WTC11 (cell line): ENCODE measurements around the gene AADAT. TPM values are rescaled to one million over a fixed set of nuclear protein-coding genes. Genes with fewer than 3 reads are reported as not detected.
A peak's percentile ranks its signal among the peaks of the same experiment; 100 is the strongest.

Experiments used
- ATAC-seq: fragments of 200-7000 bp; cut with Tn5 transposase; 2 replicates; pipeline ENCODE4 v1.10.0; 2021; ENCODE audit warnings: mild to moderate bottlenecking, moderate library complexity
- CTCF ChIA-PET: fragments of 300-600 bp; sonication (Branson Sonifier 250); formaldehyde crosslinking; loops from one replicate; lab custom pipeline; 2021; ENCODE audit warnings: antibody characterized with exemption; lab: Charles Lee
- POLR2A ChIA-PET: fragments of 350-600 bp; sonication (Branson Sonifier 250); formaldehyde crosslinking; loops from one replicate; lab custom pipeline; 2021; ENCODE audit warnings: antibody characterized with exemption; lab: Charles Lee
- DNase-seq: peaks from one replicate; pipeline ENCODE4 v3.0.0; 2021; ENCODE audit warnings: low spot score
- H3K27ac Mint-ChIP-seq: 2 replicates; pipeline ENCODE4 v1.8.0; 2021; ENCODE audit warnings: mixed read lengths
- H3K27me3 Mint-ChIP-seq: 2 replicates; pipeline ENCODE4 v1.8.0; 2021; ENCODE audit warnings: low read depth, mild to moderate bottlenecking, moderate library complexity, mixed read lengths
- H3K36me3 Mint-ChIP-seq: 2 replicates; pipeline ENCODE4 v1.8.0; 2021; ENCODE audit warnings: mixed read lengths
- H3K4me1 Mint-ChIP-seq: 2 replicates; pipeline ENCODE4 v1.8.0; 2022; ENCODE audit warnings: mixed read lengths
- H3K4me3 Mint-ChIP-seq: 2 replicates; pipeline ENCODE4 v1.8.0; 2021; ENCODE audit warnings: mild to moderate bottlenecking, moderate library complexity, mixed read lengths
- H3K9me3 Mint-ChIP-seq: 2 replicates; pipeline ENCODE4 v1.8.0; 2021; ENCODE audit warnings: mixed read lengths
- ATF2 ChIP-seq: sonication (generic); formaldehyde crosslinking; IDR thresholded peaks from 2 replicates; pipeline ENCODE4 v1.8.1; 2022; ENCODE audit warnings: low read depth, missing genetic modification reagents, borderline replicate concordance
- CDX4 ChIP-seq: fragments of 250-450 bp; sonication (Bioruptor Pico); IDR thresholded peaks from 2 replicates; pipeline ENCODE4 v1.9.0; 2021; ENCODE audit warnings: moderate library complexity, mild to moderate bottlenecking, inconsistent platforms, borderline replicate concordance
- FOXP1 ChIP-seq: sonication (generic); formaldehyde crosslinking; IDR thresholded peaks from 2 replicates; pipeline ENCODE4 v1.8.0; 2022; ENCODE audit warnings: missing genetic modification reagents, mild to moderate bottlenecking, moderate library complexity, borderline replicate concordance
- GABPB1 ChIP-seq: sonication (generic); formaldehyde crosslinking; IDR thresholded peaks from 2 replicates; pipeline ENCODE4 v1.8.1; 2023; ENCODE audit warnings: mild to moderate bottlenecking, missing genetic modification reagents
- GRHL2 ChIP-seq: fragments of 250-450 bp; sonication (Bioruptor Pico); IDR thresholded peaks from 2 replicates; pipeline ENCODE4 v1.8.0; 2022; ENCODE audit warnings: mild to moderate bottlenecking, moderate library complexity; ENCODE audit not compliant: insufficient replicate concordance, severe bottlenecking
- GTF2I ChIP-seq: fragments of 250-450 bp; sonication (Bioruptor Pico); conservative IDR thresholded peaks from 2 replicates; pipeline ENCODE4 v1.4.0; 2021; ENCODE audit warnings: mild to moderate bottlenecking
- HMGA2 ChIP-seq: fragments of 250-450 bp; sonication (Bioruptor Pico); IDR thresholded peaks from 2 replicates; pipeline ENCODE4 v1.4.0; 2021; ENCODE audit warnings: mild to moderate bottlenecking, moderate library complexity
- HMGXB4 ChIP-seq: sonication (generic); formaldehyde crosslinking; IDR thresholded peaks from 2 replicates; pipeline ENCODE4 v1.8.1; 2023; ENCODE audit warnings: mild to moderate bottlenecking, moderate library complexity, missing genetic modification reagents
- JUN ChIP-seq: sonication (generic); formaldehyde crosslinking; IDR thresholded peaks from 2 replicates; pipeline ENCODE4 v1.8.0; 2023; ENCODE audit warnings: mild to moderate bottlenecking, missing genetic modification reagents
- MXD4 ChIP-seq: fragments of 250-450 bp; sonication (Bioruptor Pico); IDR thresholded peaks from 2 replicates; pipeline ENCODE4 v1.8.0; 2021; ENCODE audit warnings: mild to moderate bottlenecking, moderate library complexity, borderline replicate concordance
- NFATC4 ChIP-seq: fragments of 250-450 bp; sonication (Bioruptor Pico); IDR thresholded peaks from 2 replicates; pipeline ENCODE4 v1.9.0; 2021; ENCODE audit warnings: mild to moderate bottlenecking
- NFE2L1 ChIP-seq: sonication (generic); formaldehyde crosslinking; IDR thresholded peaks from 2 replicates; pipeline ENCODE4 v1.8.1; 2023; ENCODE audit warnings: missing genetic modification reagents
- NR3C1 ChIP-seq: sonication (generic); formaldehyde crosslinking; conservative IDR thresholded peaks from 2 replicates; pipeline ENCODE4 v1.8.1; 2023; ENCODE audit warnings: low read depth, mild to moderate bottlenecking, missing genetic modification reagents
- RELA ChIP-seq: sonication (generic); formaldehyde crosslinking; IDR thresholded peaks from 2 replicates; pipeline ENCODE4 v1.8.1; 2022; ENCODE audit warnings: missing genetic modification reagents, mild to moderate bottlenecking, borderline replicate concordance
- SOX15 ChIP-seq: fragments of 250-450 bp; sonication (Bioruptor Pico); IDR thresholded peaks from 2 replicates; pipeline ENCODE4 v1.9.0; 2021; ENCODE audit warnings: mild to moderate bottlenecking
- SP1 ChIP-seq: sonication (generic); formaldehyde crosslinking; conservative IDR thresholded peaks from 2 replicates; pipeline ENCODE4 v1.8.1; 2022; ENCODE audit warnings: missing genetic modification reagents
- TCF7 ChIP-seq: sonication (generic); formaldehyde crosslinking; IDR thresholded peaks from 2 replicates; pipeline ENCODE4 v1.8.0; 2022; ENCODE audit warnings: mild to moderate bottlenecking, low read depth, missing genetic modification reagents, moderate library complexity
- TEAD1 ChIP-seq: sonication (generic); formaldehyde crosslinking; IDR thresholded peaks from 2 replicates; pipeline ENCODE4 v1.8.0; 2022; ENCODE audit warnings: mild to moderate bottlenecking, missing genetic modification reagents
- TP53 ChIP-seq: sonication (generic); formaldehyde crosslinking; IDR thresholded peaks from 2 replicates; pipeline ENCODE4 v1.8.1; 2023; ENCODE audit warnings: mild to moderate bottlenecking, missing genetic modification reagents
- USF2 ChIP-seq: sonication (generic); formaldehyde crosslinking; IDR thresholded peaks from 2 replicates; pipeline ENCODE4 v1.8.1; 2023; ENCODE audit warnings: mild to moderate bottlenecking, missing genetic modification reagents, moderate library complexity
- ZMAT4 ChIP-seq: fragments of 250-450 bp; sonication (Bioruptor Pico); IDR thresholded peaks from 2 replicates; pipeline ENCODE4 v1.9.0; 2021; ENCODE audit warnings: mild to moderate bottlenecking
- ZNF219 ChIP-seq: sonication (generic); formaldehyde crosslinking; IDR thresholded peaks from 2 replicates; pipeline ENCODE4 v1.8.0; 2023; ENCODE audit warnings: missing genetic modification reagents, mild to moderate bottlenecking, borderline replicate concordance
- ZNF281 ChIP-seq: sonication (generic); formaldehyde crosslinking; IDR thresholded peaks from 2 replicates; pipeline ENCODE4 v1.8.0; 2023; ENCODE audit warnings: mild to moderate bottlenecking, missing genetic modification reagents
- ZNF317 ChIP-seq: sonication (generic); formaldehyde crosslinking; IDR thresholded peaks from 2 replicates; pipeline ENCODE4 v1.8.1; 2023; ENCODE audit warnings: low read depth, mild to moderate bottlenecking, moderate library complexity, missing genetic modification reagents, borderline replicate concordance
- total RNA-seq: library from RNA; stranded (reverse); gene quantifications from 3 replicates; pipeline ENCODE4 v1.2.3, GENCODE V29; 2021

AADAT gene
- total RNA-seq, 1 experiment from 2014 or later, result 12.3 TPM

GRCh38 chr4:170059421-170059820 lies 30.3 kb downstream of the AADAT start (continued):
- no peak for TF ChIP-seq GTF2I

GRCh38 chr4:170058826-170059225 lies 30.9 kb downstream of the AADAT start:
- ChIA-PET POLR2A (no interaction called here), CTCF (no interaction called here)
- no peak overlapping the region for H3K4me3 Mint-ChIP-seq
- DNase-seq, result no peak
- H3K27ac Mint-ChIP-seq, result no peak overlapping the region
- H3K36me3 Mint-ChIP-seq, result peaks cover 10% of the 10 kb centered on the region
- no peaks in the 10 kb centered on the region for H3K9me3 Mint-ChIP-seq
- no peaks in the 10 kb centered on the region for H3K27me3 Mint-ChIP-seq
- TF ChIP-seq SOX15 (CRISPR knock-in tag), result no peak
- no peak for TF ChIP-seq JUN (CRISPR knock-in tag)
- no peak for TF ChIP-seq MXD4 (CRISPR knock-in tag)
- TF ChIP-seq ZNF281 (CRISPR knock-in tag), result no peak
- TF ChIP-seq RELA (CRISPR knock-in tag), result no peak
- TF ChIP-seq USF2 (CRISPR knock-in tag), result no peak
- TF ChIP-seq CDX4 (CRISPR knock-in tag), result no peak
- no peak for TF ChIP-seq ZMAT4 (CRISPR knock-in tag)
- no peak for TF ChIP-seq GABPB1 (CRISPR knock-in tag)
- peaks cover 15% of the 10 kb centered on the region for H3K4me1 Mint-ChIP-seq
- ATAC-seq, result no peak

GRCh38 chr4:170057866-170058265 lies 31.9 kb downstream of the AADAT start:
- ChIA-PET POLR2A (no interaction called here), CTCF (no interaction called here)
- H3K27me3 Mint-ChIP-seq, result no peaks in the 10 kb centered on the region
- no peak overlapping the region for H3K27ac Mint-ChIP-seq
- no peak for TF ChIP-seq FOXP1 (CRISPR knock-in tag)
- TF ChIP-seq HMGXB4 (CRISPR knock-in tag), result no peak
- TF ChIP-seq HMGA2 (CRISPR knock-in tag), result no peak
- TF ChIP-seq NFE2L1 (CRISPR knock-in tag), result no peak
- TF ChIP-seq TEAD1 (CRISPR knock-in tag), result no peak
- TF ChIP-seq TCF7 (CRISPR knock-in tag), result no peak
- no peak for TF ChIP-seq NFATC4 (CRISPR knock-in tag)
- no peak for TF ChIP-seq ATF2 (CRISPR knock-in tag)
- TF ChIP-seq SP1 (CRISPR knock-in tag), result no peak
- no peak for TF ChIP-seq ZNF219 (CRISPR knock-in tag)
- no peak for TF ChIP-seq USF2 (CRISPR knock-in tag)
- TF ChIP-seq TP53, result no peak
- no peak for TF ChIP-seq ZNF317 (CRISPR knock-in tag)
- no peak for TF ChIP-seq GRHL2 (CRISPR knock-in tag)
- TF ChIP-seq NR3C1 (CRISPR knock-in tag), result no peak
- H3K4me3 Mint-ChIP-seq, result no peak overlapping the region
- ATAC-seq (peak; percentile 36; the same call in 1 of the 2 replicates), DNase-seq (no peak)
- H3K9me3 Mint-ChIP-seq, result no peaks in the 10 kb centered on the region
- peaks cover 7% of the 10 kb centered on the region for H3K36me3 Mint-ChIP-seq
- peaks cover 20% of the 10 kb centered on the region for H3K4me1 Mint-ChIP-seq
